HG02588 (cell line): ENCODE measurements around the gene CAMK4.

Source experiments
- ATAC-seq: cut with Tn5 transposase; IDR thresholded peaks from one replicate; pipeline ENCODE4 v1.9.1; 2021; ENCODE audit warnings: mild to moderate bottlenecking, moderate library complexity; ENCODE audit not compliant: unreplicated experiment

The CAMK4 gene

DNA sequence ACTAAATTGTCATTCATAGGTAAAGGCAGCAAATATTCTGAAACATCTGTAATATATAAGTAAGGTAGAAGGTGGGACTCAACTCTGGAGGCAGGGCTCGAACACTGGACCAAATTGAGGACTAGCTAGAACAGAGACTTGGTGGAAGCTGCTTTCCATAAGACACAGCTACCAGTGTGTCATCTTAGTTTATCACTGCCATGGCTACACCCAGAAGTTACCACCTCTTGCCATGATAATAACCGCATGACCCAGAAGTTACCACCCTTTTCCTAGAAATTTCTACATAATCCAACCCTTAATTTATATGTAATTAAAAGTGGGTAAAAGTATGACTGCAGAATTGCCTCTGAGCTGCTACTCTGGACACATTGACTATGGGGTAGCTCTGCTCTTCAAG, 188.4 kb downstream of the CAMK4 start:
- ATAC-seq = no peak

DNA sequence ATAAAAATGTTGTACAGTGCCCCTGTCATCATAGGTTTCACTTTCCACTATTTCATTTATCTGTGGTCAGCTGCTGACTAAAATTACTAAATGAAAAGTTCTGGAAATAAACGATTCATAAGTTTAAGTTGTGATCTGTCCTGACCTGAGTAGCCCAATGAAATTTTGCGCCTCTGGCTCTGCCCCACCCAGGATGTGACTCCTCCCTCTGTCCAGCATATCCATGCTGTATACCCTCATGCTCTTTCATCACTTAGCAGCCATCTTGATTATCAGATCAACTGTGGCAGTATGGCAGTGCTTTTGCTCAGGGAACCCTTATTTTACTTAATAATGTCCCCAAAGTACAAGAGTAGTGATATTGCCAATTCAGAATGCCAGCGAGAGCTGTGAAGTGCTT, 190.9 kb downstream of the CAMK4 start:
- ATAC-seq = no peak

GRCh38 chr5:111422245-111422644, 198.1 kb downstream of the CAMK4 start:
- peak; percentile 70 for ATAC-seq

GRCh38 chr5:111422747-111423720, 198.8 kb downstream of the CAMK4 start:
- ATAC-seq = no peak

- ATAC-seq = no peak
These were observed 201.0 kb downstream of the CAMK4 start for GRCh38 chr5:111425205-111425604.

DNA sequence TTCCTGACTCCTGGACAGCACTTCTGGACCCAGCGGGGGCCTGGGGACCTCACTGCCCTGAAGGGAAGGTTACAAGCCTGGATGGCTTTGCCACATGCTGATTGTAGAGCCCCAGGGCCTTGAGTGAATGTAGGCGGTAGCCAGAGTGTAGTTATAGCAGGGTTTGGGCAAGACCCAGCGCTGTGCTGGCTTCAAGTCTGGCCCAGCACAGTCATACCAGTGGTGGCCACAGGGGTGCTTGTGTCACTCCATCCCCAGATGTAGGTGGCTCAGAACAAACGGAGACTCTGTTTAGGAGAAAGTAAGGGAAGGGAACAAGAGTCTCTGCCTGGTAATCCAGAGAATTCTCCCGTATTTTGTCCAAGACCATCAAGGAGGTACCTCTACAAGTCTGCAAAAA, 203.6 kb downstream of the CAMK4 start:
- ATAC-seq = no peak

DNA sequence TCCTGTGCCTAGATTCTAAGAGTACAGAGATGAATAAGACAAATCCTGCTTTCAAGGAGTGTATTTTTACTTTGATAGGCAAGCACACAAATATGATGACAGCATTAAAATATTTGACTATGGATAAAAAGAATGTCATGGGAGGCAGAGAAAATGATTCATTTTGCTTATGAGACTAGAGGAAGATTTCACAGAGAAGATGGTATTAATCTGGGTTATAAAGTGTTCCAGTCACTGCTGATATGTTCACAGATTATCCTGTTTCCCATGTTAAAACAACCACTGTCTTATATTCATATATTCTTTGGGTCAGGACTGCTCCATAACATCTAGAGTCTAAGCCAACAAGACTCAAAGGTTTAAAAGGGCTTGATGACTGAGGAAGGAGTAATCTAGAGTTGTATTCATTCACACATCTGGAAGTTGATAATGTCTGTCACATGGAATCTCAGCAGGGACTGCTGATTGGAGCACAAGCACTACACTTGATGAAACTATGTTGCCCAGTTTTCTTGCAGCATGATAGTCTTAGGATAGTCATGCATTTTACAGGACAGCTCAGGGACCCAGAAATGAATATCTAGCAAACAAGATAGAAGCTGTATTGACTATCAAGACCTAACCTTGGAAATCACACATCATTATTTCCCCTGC, 208.8 kb downstream of the CAMK4 start:
- no peak for ATAC-seq

DNA sequence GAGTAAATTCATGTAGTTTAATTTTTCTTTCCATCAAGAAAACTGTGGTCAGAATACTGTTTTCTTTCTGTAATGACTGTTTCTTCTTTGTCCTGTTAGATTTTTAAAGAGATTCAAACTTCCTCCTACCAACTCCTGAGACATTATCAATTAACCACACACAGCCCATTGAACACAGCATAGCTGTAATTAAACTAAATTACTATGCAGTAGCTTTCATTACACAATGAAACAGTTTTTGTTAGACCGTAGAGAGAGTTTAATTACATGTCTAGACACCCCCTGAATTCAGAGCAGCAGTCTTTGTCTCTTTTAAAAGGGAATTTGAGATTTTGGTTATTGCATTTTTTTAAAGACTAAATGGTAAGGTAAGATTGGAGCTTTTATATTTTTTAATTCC, 210.6 kb downstream of the CAMK4 start:
- no peak for ATAC-seq

- ATAC-seq = no peak
These were observed 215.4 kb downstream of the CAMK4 start for GRCh38 chr5:111439473-111440075.

GRCh38 chr5:111447099-111447498, 222.9 kb downstream of the CAMK4 start:
- ATAC-seq = no peak

- ATAC-seq = no peak
These were observed 223.6 kb downstream of the CAMK4 start for GRCh38 chr5:111447822-111448221.

GRCh38 chr5:111453295-111453694, 229.1 kb downstream of the CAMK4 start:
- ATAC-seq = no peak

GRCh38 chr5:111453747-111454146, 229.6 kb downstream of the CAMK4 start:
- ATAC-seq = no peak

GRCh38 chr5:111454198-111454622, 230.0 kb downstream of the CAMK4 start:
- no peak for ATAC-seq

- no peak for ATAC-seq
These were observed 230.6 kb downstream of the CAMK4 start for GRCh38 chr5:111454776-111455175.

DNA sequence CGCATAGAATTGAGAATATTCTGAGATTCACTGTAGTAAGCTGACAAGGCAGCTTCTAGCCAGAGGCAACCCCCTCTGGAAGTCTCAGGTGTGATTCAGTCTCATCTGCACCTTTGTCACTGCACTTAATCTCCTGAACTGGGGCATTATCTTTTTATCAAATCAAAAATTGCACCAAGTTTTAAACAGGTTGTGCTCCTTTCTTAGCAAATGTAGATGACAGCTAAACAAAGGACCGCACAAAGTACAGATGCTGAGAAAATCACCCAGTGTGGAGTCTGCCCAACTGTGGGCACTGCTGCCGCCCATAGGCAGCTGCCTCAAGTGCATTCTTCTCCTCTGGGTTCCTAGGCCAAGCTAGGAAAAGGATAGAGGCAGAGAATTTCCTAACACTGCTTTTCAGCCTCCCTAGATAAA, 237.1 kb downstream of the CAMK4 start:
- no peak for ATAC-seq

DNA sequence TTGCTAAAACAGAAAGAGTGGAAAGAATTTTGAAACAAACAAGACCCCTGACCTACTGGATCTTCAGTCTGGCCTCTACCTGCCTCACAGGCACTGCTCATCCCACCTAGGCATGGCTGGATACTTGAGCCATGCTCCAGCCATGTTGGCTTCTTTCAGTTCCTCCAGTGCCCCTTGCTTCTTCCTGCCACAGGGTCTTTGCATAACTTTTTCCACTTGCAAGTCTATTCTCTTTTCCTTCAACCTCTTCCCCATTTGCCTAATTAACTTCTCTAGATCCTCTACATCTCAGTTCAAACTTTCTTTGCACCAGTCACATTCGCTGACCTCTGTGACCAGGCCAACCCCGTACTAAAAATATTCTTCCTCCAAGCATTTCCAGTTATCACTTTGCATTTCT, 237.8 kb downstream of the CAMK4 start:
- ATAC-seq = no peak

GRCh38 chr5:111463311-111463710, 239.1 kb downstream of the CAMK4 start:
- ATAC-seq = no peak

GRCh38 chr5:111469293-111469896, 245.2 kb downstream of the CAMK4 start:
- no peak for ATAC-seq

- ATAC-seq = no peak
These were observed 245.7 kb downstream of the CAMK4 start for GRCh38 chr5:111469903-111470302.

DNA sequence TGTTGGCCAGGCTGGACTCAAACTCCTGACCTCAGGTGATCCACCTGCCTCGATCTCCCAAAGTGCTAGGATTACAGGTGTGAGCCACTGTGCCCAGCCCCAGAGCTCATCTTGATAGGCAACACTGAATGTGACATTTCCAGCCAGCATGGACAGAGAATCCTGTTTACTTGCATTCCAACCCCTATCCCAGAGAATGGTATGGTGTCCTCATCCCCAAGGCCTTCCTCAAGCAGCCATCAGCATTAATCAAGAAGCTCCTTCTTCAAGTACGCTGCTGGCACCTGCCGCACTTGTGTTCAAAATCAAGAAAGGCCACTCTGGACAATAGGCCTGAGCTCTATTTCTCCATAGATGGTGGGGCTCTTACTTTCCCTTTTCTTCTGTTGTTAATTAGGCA, 247.9 kb downstream of the CAMK4 start:
- no peak for ATAC-seq
